ENCODE data around the gene PDXDC1.
"Not testable (repeated sequence)": the region's sequence is repeated elsewhere in the genome, so short reads cannot be mapped to it uniquely, and the experiment has no call there.

The PDXDC1 gene

GRCh38 chr16:15071916-15072769 lies 97.3 kb downstream of the PDXDC1 start:
- not testable (repeated sequence) for DNase-seq

DNA sequence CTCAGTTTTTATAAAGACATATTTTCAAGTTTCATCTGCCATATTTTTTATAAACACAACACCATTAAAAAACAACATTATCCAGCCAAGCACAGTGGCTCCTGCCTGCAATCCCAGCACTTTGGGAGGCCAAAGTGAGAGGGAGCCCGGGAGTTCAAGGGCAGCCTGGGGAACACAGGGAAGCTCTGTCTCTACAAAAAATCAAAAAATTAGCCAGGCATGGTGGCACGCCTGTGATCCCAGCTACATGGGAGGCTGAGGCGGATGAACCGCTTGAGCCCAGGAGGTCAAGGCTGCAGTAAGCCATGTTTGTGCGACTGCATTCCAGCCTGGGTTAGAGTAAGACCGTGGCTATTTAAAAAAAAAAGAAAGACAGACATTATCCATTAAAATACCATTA lies 98.3 kb downstream of the PDXDC1 start:
- no peak for DNase-seq

GRCh38 chr16:15076161-15076560 lies 101.3 kb downstream of the PDXDC1 start:
- not testable (repeated sequence) for DNase-seq

GRCh38 chr16:15080883-15081282 lies 106.1 kb downstream of the PDXDC1 start:
- not testable (repeated sequence) for DNase-seq

GRCh38 chr16:15082788-15083187 lies 108.0 kb downstream of the PDXDC1 start:
- not testable (repeated sequence) for DNase-seq

GRCh38 chr16:15090663-15091269 lies 115.9 kb downstream of the PDXDC1 start:
- DNase-seq, result not testable (repeated sequence)

GRCh38 chr16:15093571-15093954 lies 118.7 kb downstream of the PDXDC1 start:
- not testable (repeated sequence) for DNase-seq

- peak; percentile 60 for DNase-seq
Observed at GRCh38 chr16:15093955-15094827, 119.4 kb downstream of the PDXDC1 start, which contains the start of gene RRN3. Gene RRN3 (minus strand): TSS chr16:15094272. CDS start chr16:15094233, 39 bp downstream.

DNA sequence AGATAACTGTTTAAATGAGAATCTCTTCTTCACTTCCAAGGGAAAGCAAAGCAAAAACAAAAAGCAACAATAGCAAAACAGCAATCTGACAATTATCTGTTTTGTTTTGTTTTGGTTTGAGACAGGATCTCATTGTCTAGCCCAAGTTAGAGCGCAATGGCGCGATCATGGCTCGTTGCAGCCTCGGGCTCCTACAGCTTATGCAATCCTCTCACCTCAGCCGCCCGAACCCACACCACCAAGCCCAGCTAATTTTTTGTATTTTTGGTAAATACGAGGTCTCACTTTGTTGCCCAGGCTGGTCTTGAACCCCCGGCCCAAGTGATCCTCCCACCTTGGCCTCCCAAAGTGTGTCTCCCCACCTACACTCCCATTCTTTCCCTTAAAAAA lies 121.8 kb downstream of the PDXDC1 start:
- DNase-seq, result not testable (repeated sequence)

DNA sequence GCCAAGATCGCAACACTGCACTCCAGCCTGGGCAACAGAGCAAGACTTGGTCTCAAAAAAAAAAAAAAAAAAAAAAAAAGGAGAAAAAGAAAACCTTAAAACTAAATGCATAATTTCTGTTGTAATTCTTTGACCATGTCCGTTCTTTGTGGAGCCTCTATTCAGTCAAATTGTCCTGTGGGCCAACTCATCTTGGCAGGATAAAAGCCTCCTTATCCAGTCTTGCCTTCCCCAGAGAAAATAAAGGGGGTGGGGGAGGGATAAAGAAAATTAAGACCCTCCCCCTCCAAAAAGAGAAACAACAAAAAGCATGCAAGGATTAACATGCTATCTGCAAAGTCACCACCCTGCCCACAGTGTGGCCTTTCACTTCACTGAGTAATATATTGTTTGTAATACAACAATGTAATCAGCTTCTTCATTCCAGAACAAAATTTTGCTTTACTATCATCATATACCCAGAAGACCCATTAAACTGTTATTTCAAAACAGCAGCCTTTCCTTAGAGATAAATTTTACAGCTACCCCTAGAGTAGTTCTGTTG lies 124.6 kb downstream of the PDXDC1 start:
- DNase-seq, result not testable (repeated sequence)

- not testable (repeated sequence) for DNase-seq
Observed at GRCh38 chr16:15100372-15100987, 125.7 kb downstream of the PDXDC1 start.

GRCh38 chr16:15127641-15128425 lies 153.0 kb downstream of the PDXDC1 start:
- DNase-seq, result not testable (repeated sequence)

DNA sequence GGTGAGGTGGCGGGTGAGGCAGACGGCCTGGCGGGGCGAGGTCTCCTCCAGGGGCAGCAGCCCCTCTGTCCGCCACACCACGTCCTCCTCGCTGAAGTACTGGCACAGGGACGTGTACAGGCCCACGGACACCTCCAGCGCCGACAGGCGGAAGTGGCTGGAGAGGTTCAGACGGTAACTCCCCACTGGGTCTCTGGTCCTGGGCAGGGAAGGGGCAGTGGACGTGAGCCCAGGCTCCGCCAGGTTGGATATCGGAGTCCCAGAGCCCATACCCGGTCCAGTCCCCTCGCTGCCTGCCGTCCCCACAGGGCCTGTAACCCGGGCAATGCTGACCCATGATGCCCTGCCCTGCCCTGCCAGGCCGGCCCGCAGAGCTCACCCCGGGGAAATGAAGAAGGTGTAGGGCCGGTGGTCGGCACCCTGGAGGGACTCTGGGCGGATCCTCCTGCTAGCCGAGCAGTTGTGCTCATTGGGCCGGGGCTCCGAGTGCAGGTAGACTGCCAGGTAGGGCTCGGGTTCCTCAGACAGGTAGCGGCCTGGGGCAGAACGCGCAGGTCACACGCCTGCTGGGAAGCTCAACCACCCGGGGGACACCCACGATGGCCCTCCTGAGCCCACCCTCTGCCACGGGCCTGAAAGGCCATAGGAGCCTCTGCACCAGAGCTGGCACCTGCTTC lies 155.6 kb downstream of the PDXDC1 start:
- not testable (repeated sequence) for DNase-seq

DNA sequence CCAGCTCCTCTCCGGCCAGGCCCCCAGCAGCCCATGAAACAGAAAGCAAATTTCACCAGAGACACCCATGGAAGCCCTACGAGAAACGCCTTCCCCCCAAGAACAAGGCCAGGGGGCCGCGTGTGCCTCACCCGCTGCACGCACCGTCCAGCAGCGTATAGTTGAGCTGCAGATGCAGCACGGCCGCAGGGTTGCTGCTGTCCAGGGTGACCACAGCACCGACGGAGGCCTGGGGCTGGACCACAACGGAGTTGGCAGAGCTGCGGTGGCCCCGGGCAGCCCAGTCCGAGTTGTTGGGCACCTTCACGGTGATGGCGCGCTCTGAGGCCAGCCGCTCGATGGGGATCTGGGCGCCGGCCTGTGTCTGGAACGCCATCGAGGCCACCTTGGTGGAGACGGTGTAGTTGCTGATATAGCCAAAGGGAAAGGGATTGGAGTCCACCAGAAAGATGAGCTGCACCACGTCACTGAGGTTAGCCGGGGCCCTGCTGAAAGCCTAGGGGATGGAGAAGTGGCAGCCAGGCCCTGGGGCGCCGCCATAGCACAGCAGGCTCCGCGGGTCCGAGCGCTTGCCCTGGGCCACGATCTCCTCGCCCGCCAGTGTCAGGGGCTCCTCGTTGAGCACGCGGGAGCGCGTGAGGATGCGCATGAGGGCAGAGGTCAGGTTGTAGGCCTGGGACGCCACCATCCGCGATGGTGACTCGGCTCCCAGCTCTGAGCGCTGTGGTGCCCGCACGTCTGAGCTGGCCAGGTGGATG lies 156.3 kb downstream of the PDXDC1 start:
- not testable (repeated sequence) for DNase-seq

- DNase-seq, result not testable (repeated sequence)
Observed at GRCh38 chr16:15132719-15133428, 158.0 kb downstream of the PDXDC1 start.

DNA sequence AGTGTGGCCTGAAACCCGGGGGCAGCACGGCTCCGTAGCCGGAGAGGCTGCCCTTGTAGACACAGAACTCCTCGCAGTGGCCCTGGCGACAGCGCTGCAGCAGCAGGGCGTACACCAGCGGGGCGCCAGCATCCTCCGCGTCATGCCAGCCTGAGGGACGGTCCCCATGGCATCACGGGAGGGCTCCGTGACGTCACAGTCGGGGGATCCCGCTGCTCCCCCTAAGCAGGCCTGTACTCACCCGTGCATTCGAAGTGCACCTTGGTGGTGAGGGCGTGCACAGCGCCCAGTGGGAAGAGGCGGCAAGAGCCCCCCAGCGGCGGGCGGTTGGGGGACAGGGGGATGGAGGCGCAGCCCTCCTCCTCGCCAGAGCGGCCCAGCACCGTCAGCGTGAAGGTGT lies 158.7 kb downstream of the PDXDC1 start:
- DNase-seq, result not testable (repeated sequence)

DNA sequence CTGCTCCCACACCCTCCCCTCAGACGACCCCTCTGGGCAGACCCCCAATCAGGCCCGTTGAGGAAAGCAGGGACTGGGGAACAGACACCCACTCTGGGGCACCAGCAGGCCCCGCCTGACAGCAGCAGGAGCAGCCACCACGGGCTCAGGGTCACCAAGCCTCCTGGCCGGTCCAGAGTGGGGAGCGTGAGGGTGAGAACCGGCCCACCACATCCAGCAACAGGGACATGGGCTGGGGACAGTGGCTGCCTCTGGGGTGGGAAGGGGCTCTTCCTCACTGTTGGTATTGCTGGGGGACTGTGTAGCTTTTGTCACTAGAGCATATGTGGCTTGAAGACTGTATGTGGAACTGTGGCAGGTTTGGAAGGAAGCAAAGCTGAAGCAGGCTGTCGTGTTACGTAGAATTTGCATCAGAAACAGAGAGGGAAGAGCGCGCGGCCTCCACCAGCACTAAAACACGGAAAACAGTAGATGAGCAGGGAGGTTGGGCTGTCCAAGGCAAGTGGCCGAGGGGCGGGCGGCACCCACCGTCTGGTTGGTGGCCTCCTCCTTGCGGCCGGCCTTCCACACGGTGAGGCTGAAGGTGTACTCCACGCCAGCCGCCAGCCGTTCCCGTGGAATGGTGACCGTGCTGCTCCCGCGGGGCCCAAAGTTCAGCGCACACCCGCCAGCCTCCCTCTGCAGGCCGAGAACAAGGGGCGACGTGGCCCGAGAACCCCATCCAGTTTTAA lies 160.1 kb downstream of the PDXDC1 start:
- DNase-seq, result not testable (repeated sequence)

All from NCI-H1694 (cell line).